ENCODE data around the gene DUT. TPM values are rescaled to one million over a fixed set of nuclear protein-coding genes. Genes with fewer than 3 reads are reported as not detected.
A peak's percentile ranks its signal among the peaks of the same experiment; 100 is the strongest.

Gene DUT
- total and polyA plus RNA-seq, 9 of the 15 experiments (the other 6 are each of a cell fraction or from before 2014, with no cell fraction given) = 13.9 to 235 (median 94.9) TPM

GRCh38 chr15:48366584-48367312, 35.5 kb downstream of the DUT start (continued):
- TF ChIP-seq GABPA (tag; conservative IDR thresholded peaks at IDR 0.05; ENCODE audit: low read depth) (no peak), ZNF140 (CRISPR knock-in tag; IDR thresholded peaks at IDR 0.05) (no peak), NR2C2 (CRISPR knock-in tag; IDR thresholded peaks at IDR 0.05) (no peak), NR2C2 (tag; IDR thresholded peaks at IDR 0.05) (no peak)
- TF ChIP-seq, protein P1, sequence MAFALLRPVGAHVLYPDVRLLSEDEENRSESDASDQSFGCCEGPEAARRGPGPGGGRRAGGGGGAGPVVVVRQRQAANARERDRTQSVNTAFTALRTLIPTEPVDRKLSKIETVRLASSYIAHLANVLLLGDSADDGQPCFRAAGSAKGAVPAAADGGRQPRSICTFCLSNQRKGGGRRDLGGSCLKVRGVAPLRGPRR (CRISPR knock-in tag; IDR thresholded peaks at IDR 0.05) = no peak
- TF ChIP-seq, protein P2, sequence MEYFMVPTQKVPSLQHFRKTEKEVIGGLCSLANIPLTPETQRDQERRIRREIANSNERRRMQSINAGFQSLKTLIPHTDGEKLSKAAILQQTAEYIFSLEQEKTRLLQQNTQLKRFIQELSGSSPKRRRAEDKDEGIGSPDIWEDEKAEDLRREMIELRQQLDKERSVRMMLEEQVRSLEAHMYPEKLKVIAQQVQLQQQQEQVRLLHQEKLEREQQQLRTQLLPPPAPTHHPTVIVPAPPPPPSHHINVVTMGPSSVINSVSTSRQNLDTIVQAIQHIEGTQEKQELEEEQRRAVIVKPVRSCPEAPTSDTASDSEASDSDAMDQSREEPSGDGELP (CRISPR knock-in tag; IDR thresholded peaks at IDR 0.05; ENCODE audit: borderline replicate concordance) = no peak
- TF ChIP-seq, protein P3, sequence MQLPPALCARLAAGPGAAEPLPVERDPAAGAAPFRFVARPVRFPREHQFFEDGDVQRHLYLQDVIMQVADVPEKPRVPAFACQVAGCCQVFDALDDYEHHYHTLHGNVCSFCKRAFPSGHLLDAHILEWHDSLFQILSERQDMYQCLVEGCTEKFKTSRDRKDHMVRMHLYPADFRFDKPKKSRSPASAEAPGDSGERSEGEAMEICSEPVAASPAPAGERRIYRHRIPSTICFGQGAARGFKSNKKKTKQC (CRISPR knock-in tag; IDR thresholded peaks at IDR 0.05) = no peak

DNA sequence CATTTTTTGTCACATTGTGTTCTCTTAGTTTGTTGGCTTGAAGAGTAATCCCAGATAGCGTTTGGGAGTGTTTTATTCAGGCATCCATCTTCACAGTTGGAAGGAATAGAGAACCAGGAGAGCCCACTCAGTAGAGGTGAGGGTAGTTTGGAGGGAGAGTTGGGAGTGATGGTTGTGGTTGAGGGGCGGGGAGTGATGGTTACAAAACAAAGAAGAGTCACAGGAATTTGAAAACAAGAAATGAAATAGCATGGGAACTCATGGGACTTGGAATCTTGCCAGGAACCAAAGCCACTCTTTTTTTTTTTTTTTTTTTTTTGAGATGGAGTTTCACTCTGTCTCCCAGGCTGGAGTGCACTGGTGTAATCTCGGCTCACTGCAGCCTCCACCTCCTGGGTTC, 36.3 kb downstream of the DUT start:
- 0% methylated on average over 2 of the region's 3 CpGs for WGBS (ENCODE audit: insufficient coverage, low coverage, missing lambda C conversion rate)
- in situ Hi-C loops (cut with MboI) = loop anchor here (25.0 kb wide), 2 partner anchors 445 to 1770 kb away; partner anchors contain the start of gene CEP152
- DNase-seq (ENCODE audit: extremely low read depth in 1 of 4, low spot score in 3 of 4) = no peak

More for the DNA sequence above, 36.3 kb downstream of the DUT start:
- BruUV-seq (replicated peaks) = no TSS peak
- CTCF ChIA-PET (ENCODE audit: low intra/inter-chr PET ratio) = no interaction called here
- Histone ChIP-seq H4K20me1 (replicated peaks; ENCODE audit: control insufficient read depth, insufficient read depth, low read length) (no peaks in the 10 kb centered on the region), H3K4me3 (no peak overlapping the region), H2AFZ (ENCODE audit: low read depth, low read length) (no peak overlapping the region), H3K9ac (ENCODE audit: insufficient read depth in 1 of 2, low read depth in 2 of 2, low read length in 2 of 2) (no peak overlapping the region), H3K9me1 (ENCODE audit: control insufficient read depth, insufficient read depth, low read length) (no peaks in the 10 kb centered on the region), H3K27ac (ENCODE audit: extremely low read depth, low read depth, low read length) (no peak overlapping the region), H3K27me3 (ENCODE audit: control insufficient read depth in 2 of 2, insufficient read depth in 2 of 2, low read length in 2 of 2) (no peaks in the 10 kb centered on the region; a peak in 1 of 5 replicates), H3K79me2 (ENCODE audit: control insufficient read depth, insufficient read depth, low read length) (no peaks in the 10 kb centered on the region), H3K9me3 (replicated peaks; ENCODE audit: control insufficient read depth, insufficient read depth, low read depth, low read length) (no peaks in the 10 kb centered on the region; the same call in 1 of the 2 replicates), H3K4me2 (ENCODE audit: insufficient read depth, low read length) (no peak overlapping the region), H3K4me1 (replicated peaks in 1 of 2; ENCODE audit: control insufficient read depth in 2 of 2, insufficient read depth in 2 of 2, low read length in 2 of 2) (peaks cover 0 to 3% of the 10 kb centered on the region in 2 experiments; a peak in 1 of 5 replicates), H3K36me3 (ENCODE audit: control insufficient read depth, insufficient read depth, low read length) (no peaks in the 10 kb centered on the region)
- TF ChIP-seq BDP1 (IDR thresholded peaks at IDR 0.05; ENCODE audit: insufficient read depth, insufficient read length) (no peak), MCM7 (IDR thresholded peaks at IDR 0.05) (no peak), NFIC (IDR thresholded peaks at IDR 0.05) (peak; percentile 74), SLC30A9 (CRISPR knock-in tag; IDR thresholded peaks at IDR 0.05) (no peak)
- ATAC-seq (no peak), FAIRE-seq (no peak)
- POLR2A ChIA-PET = no interaction called here
- intact Hi-C loops (cut with micrococcal nuclease) = no loop called here

All from K562 (cell line).